TTC549 (cell line): ENCODE results near the gene IP6K2.
"Not testable (repeated sequence)": the region's sequence is repeated elsewhere in the genome, so short reads cannot be mapped to it uniquely, and the experiment has no call there.

Experiments used
- FAIRE-seq: peaks from 2 replicates; lab custom pipeline; 2012; peaks lifted over from hg19 to GRCh38; lab: Jason Lieb, UNC

Gene IP6K2

DNA sequence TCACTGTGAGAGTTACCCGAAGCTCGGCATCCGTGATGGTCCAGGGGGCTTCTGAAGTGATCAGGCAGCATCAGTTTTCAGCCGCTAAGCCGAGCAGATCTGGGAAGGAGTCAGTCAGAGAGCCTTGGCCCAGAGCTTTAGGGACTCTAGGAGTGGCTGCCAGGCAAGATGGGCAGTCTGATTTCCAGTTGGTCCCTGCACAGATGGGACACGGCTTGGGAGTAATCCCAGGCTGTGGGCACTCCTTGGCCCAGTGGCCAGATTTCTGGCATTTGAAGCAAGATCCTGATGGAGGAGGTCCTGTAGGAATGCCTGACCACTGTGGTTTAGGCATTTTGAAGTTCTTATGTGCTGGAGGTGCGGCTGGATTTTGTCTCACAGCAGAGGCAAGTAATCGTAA lies 10.5 kb upstream of the IP6K2 start:
- no peak for FAIRE-seq

DNA sequence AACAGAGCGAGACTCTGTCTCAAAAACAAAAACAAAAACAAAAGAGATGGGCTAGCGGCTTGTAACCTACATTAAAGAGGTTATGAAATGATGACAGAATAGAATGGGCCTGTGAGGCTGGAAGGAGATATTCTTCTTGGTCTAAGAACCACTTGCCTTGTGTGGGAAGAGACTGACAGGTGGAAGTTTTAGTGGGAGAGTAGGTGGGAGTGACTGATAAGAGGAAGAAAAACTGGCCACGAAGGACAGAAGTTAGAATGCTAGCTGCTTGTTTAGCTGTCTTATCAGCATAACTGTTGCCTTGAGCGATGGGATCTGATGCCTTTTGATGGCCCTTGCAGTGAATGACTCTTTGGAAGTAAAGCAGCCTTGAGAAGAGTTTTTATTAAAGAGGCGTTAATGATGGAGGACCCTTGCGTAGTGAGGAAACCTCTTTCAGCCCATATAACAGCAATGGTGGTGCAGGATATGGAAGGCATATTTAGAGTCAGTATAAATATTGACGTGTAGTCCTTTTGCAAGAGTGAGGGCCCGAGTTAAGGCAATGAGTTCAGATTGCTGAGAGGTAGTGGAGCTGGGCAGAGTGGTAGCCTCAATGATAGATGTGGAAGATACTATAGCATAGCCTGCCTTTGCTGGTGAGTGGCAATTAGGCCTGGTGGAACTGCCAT lies 8.3 kb upstream of the IP6K2 start:
- FAIRE-seq = not testable (repeated sequence)

DNA sequence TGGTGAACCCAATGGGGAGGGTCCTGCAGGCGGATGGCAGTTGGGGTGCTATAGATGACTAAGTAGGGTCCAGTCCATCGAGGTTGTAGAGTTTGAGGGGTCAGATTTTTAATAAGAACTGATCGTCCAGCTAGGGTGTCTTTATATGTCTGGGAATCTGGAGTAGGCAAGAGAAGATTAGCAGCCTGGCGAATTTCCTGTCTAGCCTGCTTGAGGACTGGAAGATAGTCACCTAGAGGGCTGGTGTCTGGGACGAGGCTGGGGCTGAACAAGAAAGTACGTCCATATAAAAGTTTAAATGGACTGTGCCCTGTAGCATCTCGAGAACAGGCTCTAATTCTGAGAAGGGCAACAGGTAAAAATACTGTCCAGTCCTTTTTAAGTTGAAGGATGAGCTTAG lies 6.7 kb upstream of the IP6K2 start:
- FAIRE-seq = no peak

DNA sequence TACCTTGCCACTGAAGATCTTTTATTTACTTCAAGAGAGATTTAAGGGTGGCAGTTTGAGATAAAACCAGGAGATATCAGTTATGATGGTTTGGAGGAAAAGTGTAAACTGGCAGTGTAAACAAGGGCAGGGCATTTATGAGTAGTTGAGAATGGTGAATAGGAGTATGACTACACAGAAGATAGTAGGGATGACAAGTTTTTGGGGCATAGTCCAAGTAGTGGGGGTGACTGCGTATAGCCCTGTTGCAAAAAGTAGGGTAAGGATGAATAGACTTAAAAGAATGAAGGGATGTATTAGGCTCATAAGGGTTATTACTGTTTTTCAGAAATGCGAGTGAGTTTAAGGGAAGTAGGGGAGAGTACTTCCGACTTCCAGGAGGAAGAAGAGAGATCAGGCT lies 6.3 kb upstream of the IP6K2 start:
- not testable (repeated sequence) for FAIRE-seq

DNA sequence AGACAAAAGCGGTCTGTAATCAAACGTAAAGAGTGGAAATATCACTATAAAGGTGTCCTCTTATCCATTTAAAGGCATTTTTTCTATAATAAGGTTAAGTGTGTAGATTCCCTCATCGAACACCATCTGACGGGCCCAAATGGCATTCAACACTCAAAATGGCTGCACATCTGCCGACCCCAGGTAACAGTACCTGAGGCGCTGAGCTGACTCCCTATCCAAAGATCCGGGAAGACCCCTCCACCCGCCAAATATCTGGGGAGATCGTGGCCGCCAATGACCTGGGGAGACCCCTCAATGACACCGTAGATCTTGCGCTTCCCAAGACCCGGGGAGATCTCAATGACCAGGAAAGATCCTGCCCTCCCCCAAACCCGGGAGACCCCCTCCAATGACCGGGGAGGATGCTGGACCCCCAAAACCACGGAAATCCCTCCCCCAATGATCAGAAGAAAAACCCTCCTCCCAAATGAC lies 476 bp downstream of the IP6K2 start:
- no peak for FAIRE-seq

DNA sequence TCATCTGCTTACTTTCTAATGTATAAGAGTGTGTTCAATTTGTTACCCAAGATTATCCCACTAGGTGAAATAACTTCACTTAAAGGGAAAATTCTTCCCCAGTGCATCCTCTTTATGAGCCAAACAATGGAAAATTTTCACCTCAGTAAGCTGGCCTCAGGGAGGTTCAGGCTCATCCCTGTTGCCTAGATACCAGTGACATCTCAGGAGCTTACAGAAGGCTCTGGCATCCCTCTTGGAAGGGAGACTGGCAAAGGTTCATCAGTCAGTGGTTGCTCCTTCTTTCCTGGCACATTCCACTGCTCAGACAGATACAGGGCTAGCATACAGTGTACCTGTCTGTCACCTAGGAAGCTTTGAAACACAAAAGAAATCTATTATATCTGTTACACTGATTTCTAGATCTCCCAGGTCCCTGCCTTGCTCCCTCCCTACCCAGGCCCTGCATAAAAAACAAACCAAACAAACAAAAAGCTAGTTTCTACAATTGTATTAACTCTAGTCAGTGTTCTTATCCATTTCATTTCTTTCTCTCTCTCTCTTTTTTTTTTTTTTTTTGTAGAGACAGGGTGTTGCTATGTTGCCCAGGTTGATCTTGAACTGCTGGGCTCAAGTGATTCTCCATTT lies 1.7 kb downstream of the IP6K2 start:
- no peak for FAIRE-seq

DNA sequence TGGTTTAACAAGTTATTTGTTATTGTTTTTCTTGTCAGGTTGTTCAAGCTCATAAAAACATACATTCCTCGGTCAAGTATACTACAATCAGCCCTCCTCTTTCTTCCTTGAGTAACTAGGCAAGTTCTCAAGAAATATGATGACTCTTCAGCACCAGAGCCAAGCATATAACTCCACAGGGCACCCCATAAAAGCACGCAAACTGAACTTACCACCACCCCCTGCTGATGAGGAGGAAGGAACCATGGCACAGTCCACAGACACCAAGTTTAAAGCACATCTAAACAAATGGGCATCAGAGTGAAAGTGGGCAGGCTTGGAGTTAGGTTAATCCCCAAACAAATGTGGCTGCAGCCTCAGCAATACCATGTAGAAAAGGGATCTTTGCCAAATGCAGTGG lies 5.3 kb downstream of the IP6K2 start:
- FAIRE-seq = no peak

DNA sequence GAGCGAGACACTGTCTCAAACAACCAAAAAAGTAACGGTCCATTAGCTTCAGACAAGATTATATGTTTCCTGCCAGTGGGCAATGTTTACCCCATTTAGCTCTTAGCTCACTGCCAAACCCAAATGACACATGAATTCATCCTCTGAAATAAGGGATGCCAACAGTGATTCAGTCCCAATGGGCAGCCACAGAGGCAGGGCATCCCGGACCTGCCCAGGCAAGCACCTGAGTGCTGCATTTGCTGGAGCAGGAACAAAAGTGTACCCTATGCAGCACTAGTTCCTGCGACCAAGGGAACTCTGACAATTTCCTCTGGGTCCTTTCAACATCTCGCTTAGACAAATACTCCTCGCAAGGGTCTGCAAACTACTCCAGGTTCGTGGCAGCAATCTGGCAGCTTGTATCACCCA lies 8.0 kb downstream of the IP6K2 start:
- FAIRE-seq = no peak

DNA sequence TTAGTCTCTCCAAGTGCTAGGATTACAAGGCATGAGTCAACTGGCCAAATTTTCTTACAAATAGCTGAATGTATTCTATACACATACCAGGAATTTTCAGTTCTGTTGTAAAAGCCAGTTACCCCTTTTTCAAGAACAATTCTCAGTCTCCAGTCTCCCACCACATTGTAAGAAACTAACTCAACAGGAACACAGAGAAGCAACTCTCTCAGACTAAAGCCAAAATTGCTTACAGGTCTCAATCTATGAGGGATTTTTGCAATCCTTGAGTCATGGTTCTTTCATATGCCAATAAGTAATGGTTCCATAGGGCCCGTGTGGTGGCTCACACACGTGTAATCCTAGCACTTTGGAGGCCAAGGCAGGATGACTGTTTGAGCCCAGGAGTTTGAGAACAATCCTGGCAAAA lies 8.5 kb downstream of the IP6K2 start:
- no peak for FAIRE-seq

DNA sequence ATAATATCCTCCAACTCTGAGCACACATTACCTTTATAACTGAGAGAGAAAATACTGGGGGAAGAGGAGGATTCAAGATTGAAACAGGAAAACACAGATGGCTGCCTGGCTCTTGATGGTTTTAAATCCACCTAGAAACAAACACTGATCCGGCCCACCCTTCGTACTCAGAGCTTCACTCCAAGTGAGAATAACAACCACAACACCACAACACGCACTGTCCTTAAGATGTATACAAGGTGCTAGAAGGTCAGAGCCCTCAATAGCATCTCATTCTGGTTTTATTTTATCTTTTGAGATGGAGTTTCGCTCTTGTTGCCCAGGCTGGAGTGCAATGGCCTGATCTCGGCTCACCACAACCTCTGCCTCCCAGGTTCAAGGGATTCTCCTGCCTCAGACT lies 9.9 kb downstream of the IP6K2 start:
- FAIRE-seq = no peak

DNA sequence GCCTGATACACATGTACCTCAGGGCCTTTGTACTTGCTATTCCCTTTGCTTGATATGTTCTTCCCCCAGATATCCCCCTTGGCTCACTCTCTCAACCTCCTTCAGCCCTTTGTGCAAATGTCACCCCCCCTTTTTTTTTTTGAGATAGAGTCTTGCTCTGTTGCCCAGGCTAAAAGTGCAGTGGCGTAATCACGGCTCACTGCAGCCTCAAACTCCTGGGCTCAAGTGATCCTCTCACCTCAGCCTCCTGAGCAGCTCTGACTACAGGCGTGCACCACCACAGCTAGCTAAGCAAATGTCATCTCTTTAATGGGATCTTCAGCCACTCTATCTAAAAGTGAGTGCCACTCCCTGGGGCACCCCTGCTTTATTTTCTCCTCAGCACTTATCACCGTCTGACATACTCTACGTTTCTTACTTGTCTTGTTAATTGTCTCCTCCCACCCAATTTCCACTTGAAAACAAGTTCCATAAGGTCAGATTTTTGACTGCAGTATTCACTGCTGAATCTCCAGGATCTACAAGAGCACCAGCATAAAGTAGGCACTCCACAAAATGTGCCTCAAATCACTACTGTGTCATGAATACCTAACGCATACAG lies 14.6 kb downstream of the IP6K2 start:
- FAIRE-seq = no peak

DNA sequence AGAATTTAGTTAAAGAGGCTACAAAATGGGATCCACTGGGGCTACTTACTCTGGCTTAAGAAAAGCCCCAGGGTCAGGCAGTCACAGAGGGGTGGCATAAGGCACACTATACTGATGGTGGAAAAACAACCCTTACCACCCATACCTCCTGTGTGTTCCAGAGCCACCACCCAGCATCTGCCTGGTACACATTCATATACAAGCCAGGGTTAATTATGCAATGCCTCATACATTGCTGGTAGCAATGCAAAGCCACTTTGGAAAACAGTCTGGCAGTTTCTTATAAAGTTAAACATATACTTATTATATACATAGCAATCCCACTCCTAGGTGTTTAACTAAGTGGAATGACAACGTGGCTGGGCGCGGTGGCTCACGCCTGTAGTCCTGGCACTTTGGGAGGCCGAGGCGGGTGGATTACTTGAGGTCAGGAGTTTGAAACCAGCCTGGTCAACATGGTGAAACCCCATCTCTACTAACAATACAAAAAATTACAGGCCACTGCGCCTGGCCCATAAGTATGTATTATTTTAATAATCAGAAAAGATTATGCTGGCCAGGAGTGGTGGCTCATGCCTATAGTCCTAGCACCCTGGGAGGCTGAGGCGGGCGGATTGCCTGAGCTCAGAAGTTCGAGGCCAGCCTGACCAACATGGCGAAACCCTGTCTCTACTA lies 16.2 kb downstream of the IP6K2 start:
- no peak for FAIRE-seq

DNA sequence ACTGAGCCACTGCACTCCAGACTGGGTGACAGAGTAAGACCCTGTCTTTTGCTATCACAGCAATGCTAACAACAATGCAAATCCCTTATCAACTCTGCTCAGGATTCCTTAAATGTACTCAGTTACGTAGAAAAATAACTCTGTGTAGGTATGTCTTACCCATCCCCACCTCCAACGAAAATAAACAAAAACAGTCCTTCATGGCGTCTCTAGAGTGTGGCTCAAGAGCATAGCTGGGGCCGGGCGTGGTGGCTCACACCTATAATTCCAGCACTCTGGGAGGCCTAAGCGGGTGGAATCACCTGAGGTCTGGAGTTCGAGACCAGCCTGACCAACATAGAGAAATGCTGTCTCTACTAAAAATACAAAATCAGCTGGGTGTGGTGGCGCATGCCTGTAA lies 18.1 kb downstream of the IP6K2 start:
- FAIRE-seq = no peak

DNA sequence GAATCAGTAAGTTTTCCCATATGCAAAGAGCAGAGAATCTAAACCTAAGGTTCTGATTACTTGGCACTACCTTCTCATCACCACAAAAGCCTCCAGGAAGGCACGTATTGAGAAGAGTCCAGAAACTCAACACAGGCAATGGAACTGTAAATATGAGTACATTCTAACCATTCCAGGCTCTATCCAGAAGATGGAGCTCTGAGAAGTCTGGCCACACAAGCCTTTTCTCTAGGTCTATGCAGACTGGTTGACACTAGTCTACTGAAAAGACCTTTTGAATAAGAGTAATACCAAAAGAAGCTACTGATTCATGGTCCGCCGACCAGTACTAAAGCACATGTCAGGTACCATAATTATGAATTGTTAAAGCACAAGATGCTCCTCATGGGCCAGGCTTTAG lies 19.1 kb downstream of the IP6K2 start:
- no peak for FAIRE-seq

DNA sequence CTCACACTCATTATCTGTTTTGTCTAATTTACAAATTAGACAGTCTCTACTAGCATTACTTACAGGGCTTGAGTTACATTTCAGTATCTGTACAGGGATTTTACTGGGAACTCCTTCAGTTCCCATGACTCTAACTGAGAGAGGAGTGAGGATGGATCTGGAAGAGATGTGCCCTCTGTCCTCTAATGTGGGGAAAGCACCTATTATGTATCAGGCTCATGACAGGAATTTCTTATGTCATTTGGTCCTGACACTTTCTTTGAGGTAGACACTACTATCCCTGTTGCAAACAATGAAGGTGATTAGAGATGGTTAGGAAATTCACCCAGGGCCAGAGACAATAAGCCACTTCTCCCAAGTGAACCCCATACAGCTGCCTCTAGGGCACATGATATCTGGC lies 20.4 kb downstream of the IP6K2 start:
- FAIRE-seq = no peak

DNA sequence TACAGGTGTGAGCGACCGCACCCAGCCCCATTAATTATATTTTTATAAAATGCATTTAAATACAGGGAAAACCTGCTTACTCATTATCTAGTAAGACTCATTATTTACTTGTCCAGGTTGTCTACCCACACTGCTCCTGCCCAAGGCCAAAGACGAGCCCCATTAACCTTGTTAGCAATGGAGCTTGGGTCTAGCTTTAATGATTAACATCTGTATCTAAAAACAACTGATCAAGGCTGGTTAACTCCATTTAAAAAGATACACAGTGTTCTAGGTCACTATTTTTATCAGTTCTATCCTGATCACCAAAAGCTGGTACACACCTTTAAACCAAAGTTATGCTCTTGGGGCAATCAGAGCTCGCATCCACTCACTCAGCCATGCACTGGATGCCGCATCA lies 20.9 kb downstream of the IP6K2 start:
- no peak for FAIRE-seq

DNA sequence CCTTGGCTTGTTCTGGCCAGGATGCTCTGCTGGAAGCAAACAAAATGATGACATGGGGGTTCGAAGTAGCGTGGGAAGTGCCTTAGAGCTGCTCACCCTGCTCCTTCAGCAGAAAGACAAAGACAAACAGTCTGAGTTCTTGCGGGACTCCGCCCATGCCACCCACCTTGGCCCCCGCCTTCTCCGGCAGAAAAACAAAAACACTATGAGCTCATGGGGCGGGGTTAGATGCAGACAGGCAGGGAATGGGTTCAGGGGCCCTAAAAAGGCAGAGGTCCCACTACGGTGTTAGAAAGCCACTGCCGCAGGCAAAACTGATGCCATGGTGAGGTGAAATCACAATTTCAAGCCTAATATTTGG lies 21.6 kb downstream of the IP6K2 start:
- no peak for FAIRE-seq

DNA sequence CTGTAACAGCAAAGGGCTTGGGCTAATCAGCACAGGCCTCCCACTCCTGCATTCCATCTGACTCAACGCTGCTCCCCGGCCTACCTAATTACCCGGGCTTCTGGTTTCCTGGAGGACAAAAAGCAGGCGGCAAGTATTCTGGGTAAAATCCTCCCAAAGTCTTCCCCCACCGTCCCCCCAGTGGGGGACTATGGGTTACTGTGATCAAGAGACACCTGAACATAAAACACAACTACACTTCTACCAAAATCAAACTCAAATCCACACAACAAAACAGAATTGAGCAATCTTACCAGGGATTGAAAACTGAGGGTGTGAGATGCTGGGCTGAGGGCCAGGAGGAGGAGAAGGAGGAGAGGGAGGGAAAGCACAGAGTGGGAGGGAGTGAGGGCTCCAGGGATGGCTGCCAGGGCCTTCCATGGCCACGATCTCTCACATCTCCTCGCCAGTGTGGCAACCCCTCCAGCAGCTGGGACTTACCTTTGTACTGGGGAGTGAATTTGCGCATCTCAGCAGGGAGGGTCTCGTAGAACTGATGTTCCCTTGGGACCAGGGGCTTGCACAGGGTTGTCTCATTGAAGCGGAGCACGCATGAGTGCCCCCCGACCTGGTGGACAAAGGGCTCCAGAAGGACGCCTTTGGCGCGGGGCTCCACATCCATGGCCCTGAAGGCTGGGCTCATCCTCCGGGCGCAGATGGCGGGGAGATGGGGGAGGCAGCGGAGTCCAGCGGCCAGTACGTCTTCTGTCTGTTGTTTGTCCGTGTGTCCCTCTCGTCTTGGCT lies 22.2 kb downstream of the IP6K2 start:
- FAIRE-seq = no peak

DNA sequence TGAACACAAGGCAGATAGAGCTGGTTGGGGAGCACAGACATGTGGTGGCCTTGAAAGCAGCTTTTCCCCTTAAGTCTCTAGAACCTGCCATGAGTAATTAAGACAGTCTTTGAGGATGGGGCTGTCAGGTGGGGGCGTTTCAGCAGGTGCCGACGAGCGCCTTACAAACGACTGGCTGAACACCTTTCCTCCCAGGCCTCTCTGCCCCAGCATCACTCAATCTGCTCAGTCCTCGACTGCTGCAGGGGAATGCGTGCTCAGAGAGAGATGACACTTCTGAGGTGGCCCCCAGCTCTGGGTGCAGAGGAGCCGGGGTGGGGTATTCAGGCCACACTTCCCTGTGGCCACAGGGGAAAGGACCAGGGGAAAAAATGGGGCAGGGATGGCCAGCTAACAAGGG lies 23.2 kb downstream of the IP6K2 start:
- no peak for FAIRE-seq

DNA sequence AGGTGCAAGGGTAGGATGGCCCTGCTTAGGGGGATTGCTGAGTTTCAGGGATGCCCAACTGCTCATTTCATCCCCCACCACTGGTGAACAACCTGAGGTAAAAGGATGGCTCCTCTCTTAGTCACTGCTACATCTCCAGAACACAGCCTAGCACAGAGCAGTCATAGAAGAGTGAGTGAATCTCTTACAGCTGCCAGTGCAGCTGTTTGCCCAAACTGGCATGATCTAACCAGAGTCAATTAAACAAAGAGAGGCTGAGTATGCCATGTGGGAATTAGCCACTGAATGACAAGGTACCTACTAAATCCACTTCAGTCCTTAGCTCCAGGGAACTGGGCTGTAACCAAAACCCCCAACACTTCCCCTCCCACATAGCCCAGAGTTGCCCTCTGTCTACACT lies 24.5 kb downstream of the IP6K2 start:
- FAIRE-seq = no peak

DNA sequence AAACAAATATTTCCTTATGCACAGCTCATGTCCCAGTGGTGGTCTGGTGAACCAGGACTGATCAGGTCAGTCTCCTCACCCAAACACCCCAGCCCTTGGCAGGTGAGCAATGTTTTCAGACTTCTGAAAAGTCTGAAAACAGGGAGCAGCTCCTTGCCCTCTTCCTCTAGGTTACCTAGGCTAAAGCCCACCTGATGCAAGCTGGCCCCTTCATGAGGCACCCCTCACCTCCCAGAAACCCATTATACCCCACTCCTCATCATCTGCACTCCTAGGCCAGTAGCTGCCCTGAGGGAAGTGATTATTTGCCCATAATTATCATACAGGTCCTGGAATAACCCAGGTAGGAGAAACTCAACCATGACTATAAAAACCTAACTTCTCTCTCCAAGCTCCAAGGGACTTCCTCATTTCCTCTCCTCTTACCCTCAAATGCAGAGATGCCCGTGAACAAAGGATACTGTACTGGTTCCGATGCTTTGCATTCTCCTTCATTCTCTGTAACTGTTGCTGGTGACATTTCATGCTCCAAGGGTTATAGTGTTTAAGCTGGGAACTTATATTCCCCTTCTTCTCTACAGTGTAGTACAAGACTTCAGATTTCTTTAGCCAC lies 26.1 kb downstream of the IP6K2 start:
- no peak for FAIRE-seq

DNA sequence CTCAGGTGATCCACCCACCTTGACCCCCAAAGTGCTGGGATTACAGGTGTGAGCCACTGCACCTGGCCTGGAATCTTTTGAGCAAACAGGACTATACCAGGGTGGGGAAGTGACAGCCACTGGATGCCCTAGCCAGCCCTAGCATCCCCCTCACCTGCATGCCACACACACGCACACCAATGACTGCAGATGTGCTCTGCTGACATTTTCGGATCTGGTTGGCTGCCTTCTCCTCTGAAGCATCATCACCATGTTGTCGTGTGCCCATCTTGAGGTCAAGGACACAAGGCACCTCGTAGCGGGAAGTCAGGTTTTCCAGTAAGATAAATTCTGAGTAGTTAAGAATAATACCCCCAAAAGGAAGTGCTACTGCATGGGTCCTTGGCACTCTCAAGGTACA lies 27.6 kb downstream of the IP6K2 start:
- FAIRE-seq = no peak
